Measurements from ENCODE around the gene NAA80. TPM values are rescaled to one million over a fixed set of nuclear protein-coding genes. Genes with fewer than 3 reads are reported as not detected.

The NAA80 gene
- total and polyA plus RNA-seq, 12 donors, result 5.2 to 19.8 (median 11.0) TPM

DNA sequence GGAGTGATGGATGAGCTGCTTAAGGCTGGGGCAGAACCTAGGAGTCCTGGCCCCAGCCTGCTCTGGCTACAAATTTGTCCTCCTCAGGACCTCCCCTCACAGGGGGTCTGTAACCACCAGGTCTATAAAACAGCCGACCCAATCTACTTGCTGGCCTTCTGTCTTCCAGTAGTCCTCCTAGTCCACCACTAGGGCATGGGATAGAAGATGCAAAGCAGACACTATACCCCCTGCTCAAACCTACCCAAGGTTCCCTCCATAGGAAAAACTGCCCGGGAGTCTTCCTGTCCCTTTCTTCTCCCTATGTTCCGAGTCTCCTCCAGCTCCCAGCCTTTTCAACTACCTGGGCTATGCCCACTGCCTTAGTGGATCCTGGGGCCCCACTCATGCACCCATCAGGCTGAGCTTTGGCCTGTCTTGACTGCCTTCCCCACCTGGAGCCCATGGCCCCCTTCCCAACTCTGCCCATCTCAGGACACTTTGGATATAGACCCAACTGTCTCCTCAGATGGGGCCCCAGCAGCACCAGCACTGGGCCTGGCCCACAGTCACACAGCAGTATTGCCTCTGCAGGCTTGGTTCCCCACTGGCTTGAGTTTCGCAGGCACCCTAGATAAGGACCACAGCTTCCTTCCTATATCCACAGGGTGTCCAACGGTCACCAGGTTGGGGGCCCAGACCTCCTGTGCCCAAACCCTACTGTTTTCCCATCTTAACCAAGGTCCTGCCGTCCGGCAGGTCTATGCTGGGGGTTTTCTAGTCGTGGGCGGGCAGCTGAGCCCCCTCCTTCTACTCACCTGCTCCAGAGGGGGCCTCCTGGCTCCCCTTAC lies 1.1 kb downstream of the NAA80 start:
- Histone ChIP-seq H3K4me1 (replicated peaks in 1 of 2) (peaks cover 25 to 45% of the 10 kb centered on the region in 2 donors), H3K27ac (peak overlapping the region in 4 of 5 donors; percentile 65 to 95 (median 84)), H3K36me3 (replicated peaks in 1 of 2) (no peaks in the 10 kb centered on the region), H3K4me3 (peak overlapping the region in 1 of 4 donors; percentile 59), H3K27me3 (no peaks in the 10 kb centered on the region), H3K9me3 (replicated peaks in 1 of 3) (no peaks in the 10 kb centered on the region)
- TF ChIP-seq, protein P1, sequence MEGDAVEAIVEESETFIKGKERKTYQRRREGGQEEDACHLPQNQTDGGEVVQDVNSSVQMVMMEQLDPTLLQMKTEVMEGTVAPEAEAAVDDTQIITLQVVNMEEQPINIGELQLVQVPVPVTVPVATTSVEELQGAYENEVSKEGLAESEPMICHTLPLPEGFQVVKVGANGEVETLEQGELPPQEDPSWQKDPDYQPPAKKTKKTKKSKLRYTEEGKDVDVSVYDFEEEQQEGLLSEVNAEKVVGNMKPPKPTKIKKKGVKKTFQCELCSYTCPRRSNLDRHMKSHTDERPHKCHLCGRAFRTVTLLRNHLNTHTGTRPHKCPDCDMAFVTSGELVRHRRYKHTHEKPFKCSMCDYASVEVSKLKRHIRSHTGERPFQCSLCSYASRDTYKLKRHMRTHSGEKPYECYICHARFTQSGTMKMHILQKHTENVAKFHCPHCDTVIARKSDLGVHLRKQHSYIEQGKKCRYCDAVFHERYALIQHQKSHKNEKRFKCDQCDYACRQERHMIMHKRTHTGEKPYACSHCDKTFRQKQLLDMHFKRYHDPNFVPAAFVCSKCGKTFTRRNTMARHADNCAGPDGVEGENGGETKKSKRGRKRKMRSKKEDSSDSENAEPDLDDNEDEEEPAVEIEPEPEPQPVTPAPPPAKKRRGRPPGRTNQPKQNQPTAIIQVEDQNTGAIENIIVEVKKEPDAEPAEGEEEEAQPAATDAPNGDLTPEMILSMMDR (IDR thresholded peaks at IDR 0.05), result peak in 1 of 6 experiments; percentile 23
- TF ChIP-seq POLR2A (IDR thresholded peaks at IDR 0.05), result no peak
- DNase-seq, result peak in 3 of 7 donors; percentile 24 to 68 (median 40)
- 50 to 60% (median 54%) methylated on average over 7 to 9 of the region's 9 CpGs for WGBS, 4 donors
- intact Hi-C loops (cut with DNase I), result no loop called here

DNA sequence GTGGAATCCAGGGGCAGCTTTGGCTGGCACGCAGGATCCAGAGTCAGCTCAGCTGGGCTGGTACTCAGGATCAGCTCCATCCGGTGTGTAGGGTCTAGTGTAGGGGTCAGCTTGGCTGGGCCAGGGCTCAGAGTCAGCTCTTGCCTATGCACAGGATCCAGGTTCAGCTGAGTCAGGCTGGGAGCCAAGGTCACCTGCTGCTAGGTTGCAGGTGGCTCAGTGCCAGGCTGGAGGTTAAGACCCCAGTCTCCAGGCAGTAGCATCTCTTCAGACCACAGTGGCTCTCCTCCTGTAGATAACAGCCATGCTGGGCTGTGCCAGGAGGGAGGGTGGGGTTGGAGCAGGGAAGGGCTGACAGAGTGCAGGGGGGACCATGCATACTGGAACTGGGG lies 1.8 kb downstream of the NAA80 start:
- peak in 1 of 7 donors; percentile 55 for DNase-seq
- Histone ChIP-seq H3K4me3 (no peak overlapping the region), H3K36me3 (replicated peaks in 1 of 2) (no peaks in the 10 kb centered on the region), H3K27ac (no peak overlapping the region), H3K9me3 (replicated peaks in 1 of 3) (no peaks in the 10 kb centered on the region), H3K27me3 (no peaks in the 10 kb centered on the region), H3K4me1 (replicated peaks in 1 of 2) (peaks cover 25 to 44% of the 10 kb centered on the region in 2 donors)
- 71 to 80% (median 79%) methylated on average over 1 to 2 of the region's 2 CpGs; no CpG with 5 or more reads in 1 of the 4 donors for WGBS, 4 donors
- TF ChIP-seq, protein P1 (IDR thresholded peaks at IDR 0.05), result no peak
- no peak for TF ChIP-seq POLR2A (IDR thresholded peaks at IDR 0.05)
- intact Hi-C loops (cut with DNase I), result no loop called here

DNA sequence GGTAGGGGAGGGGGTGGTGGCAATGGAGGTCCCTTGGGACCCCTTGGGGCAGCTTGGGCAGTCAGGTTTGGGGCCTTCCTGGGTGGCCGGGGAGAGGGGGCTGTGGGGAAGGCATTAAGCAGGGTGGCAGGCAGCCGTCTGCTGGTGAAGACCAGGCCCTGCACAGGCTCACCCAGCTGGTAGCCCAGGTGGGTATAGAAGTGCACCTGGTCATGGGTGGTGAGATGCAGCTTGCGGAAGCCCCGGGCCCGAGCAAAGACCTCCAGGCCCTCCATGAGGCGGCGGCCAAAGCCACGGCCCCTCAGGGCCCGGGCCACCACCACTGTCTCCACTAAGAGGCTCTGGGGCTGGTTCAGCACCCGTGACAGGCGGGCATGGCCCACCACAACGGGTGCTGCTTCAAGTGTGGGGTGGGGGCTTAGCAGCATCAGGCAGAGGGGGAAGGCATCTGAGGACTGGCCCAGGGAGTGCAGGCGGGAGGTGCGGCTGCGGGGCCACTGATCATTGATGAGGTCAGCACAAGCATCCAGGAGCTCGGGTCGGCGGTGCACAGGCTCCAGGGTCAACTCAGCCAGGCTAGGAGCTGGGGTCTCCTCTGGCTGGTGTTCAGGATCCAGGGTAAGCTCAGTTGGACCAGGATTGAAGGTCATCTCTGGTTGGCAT lies 2.4 kb downstream of the NAA80 start:
- Histone ChIP-seq H3K9me3 (replicated peaks in 1 of 3) (no peaks in the 10 kb centered on the region), H3K4me1 (replicated peaks in 1 of 2) (peaks cover 25 to 39% of the 10 kb centered on the region in 2 donors), H3K27ac (no peak overlapping the region), H3K4me3 (no peak overlapping the region), H3K27me3 (no peaks in the 10 kb centered on the region), H3K36me3 (replicated peaks in 1 of 2) (no peaks in the 10 kb centered on the region)
- intact Hi-C loops (cut with DNase I), result no loop called here
- TF ChIP-seq POLR2A (IDR thresholded peaks at IDR 0.05), result no peak
- DNase-seq, result no peak
- 93 to 94% (median 93%) methylated on average over 2 to 18 of the region's 18 CpGs; no CpG with 5 or more reads in 1 of the 4 donors for WGBS, 4 donors

DNA sequence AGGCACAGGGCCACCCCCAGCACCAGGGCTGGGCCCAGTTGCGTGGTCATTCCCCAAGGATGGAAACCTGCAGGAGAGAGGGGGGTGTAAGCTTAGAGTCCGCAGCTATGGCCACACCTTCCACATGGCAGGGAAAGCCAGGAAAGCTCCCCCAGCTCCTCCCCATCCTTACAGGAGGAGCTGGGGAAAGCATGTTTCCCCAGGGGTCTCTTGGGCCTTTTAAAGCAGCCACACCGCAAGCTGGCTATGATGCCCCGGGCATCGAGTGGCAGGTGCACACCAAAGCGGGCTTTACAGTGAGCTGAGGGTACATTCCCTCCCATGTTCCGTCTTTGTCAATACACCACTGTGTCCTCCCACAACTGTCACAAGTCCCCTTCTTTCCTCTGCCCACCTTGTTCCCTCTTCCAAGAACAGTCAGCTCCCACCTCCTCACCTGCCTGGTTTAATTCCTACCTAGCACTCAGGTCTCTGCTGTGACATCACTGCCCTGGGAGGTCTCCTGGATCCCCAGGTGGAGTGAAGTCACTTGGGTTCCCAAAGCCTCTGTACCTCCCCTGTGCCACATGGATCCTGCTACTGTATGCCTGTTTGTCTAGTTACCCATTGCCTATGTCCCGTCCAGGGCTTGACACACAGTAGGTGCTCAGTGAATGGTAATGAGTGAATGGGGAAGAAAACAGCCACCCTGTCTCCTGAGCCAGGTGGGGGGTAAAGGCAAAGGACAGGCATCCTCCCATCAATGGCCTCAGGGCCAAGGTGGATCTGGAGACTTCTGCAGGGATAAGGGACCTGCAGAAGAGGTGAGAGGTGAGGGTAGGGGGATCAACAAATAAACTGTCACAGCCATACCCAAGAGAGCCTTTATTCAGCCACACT lies 3.4 kb downstream of the NAA80 start:
- Histone ChIP-seq H3K36me3 (replicated peaks in 1 of 2) (no peaks in the 10 kb centered on the region), H3K4me3 (no peak overlapping the region), H3K27me3 (no peaks in the 10 kb centered on the region), H3K27ac (no peak overlapping the region), H3K4me1 (replicated peaks in 1 of 2) (peaks cover 32 to 44% of the 10 kb centered on the region in 2 donors), H3K9me3 (replicated peaks in 1 of 3) (no peaks in the 10 kb centered on the region)
- 80 to 90% (median 87%) methylated on average over 8 of the region's 8 CpGs for WGBS, 4 donors
- TF ChIP-seq, protein P1 (IDR thresholded peaks at IDR 0.05), result no peak
- no peak for TF ChIP-seq POLR2A (IDR thresholded peaks at IDR 0.05)
- intact Hi-C loops (cut with DNase I), result no loop called here
- no peak for DNase-seq

Data from adrenal gland (tissue), 12 donors.